OCI-LY3 (cell line): ENCODE results near the gene SKIDA1.

ENCODE experiments used
- CTCF ChIP-seq: fragments of 200-600, 300-600 bp; sonication (generic); IDR thresholded peaks from 2 replicates; pipeline ENCODE4 v1.5.1; 2014; ENCODE audit warnings: antibody characterized with exemption, low read length, low read depth
- EZH2phosphoT487 ChIP-seq: fragments of 200-600 bp; shearing (Covaris generic); IDR thresholded peaks from 2 replicates; pipeline ENCODE4 v1.6.1; 2018; ENCODE audit warnings: antibody characterized with exemption, mixed run types, low read depth

- TF ChIP-seq CTCF (no peak), EZH2phosphoT487 (no peak)
Measured at GRCh38 chr10:21526860-21527597, 1.5 kb upstream of the SKIDA1 start.
